Smooth muscle cell (in vitro differentiated cells): ENCODE data around the gene HSP90B1. TPM values are rescaled to one million over a fixed set of nuclear protein-coding genes. Genes with fewer than 3 reads are reported as not detected.

Experiments used
- DNase-seq: peaks from one replicate; lab custom pipeline; 2025; ENCODE audit not compliant: unreplicated experiment; lab: John Stamatoyannopoulos, UW
- H2AFZ ChIP-seq: fragments of 200-600 bp; sonication (generic); 2 replicates; pipeline ENCODE4 v1.6.0; 2016; ENCODE audit warnings: antibody characterized with exemption, low read depth, mild to moderate bottlenecking
- H3F3A ChIP-seq: fragments of 200-600 bp; sonication (generic); 2 replicates; pipeline ENCODE4 v1.6.0; 2017; ENCODE audit warnings: antibody characterized with exemption, low read depth
- H3K27ac ChIP-seq: fragments of 200-600 bp; sonication (generic); 2 replicates; pipeline ENCODE4 v1.5.1; 2016; ENCODE audit warnings: low read depth, mild to moderate bottlenecking
- H3K27me3 ChIP-seq: fragments of 200-600 bp; sonication (generic); 2 replicates; pipeline ENCODE4 v1.6.1; 2016; ENCODE audit warnings: low read depth, mild to moderate bottlenecking
- H3K36me3 ChIP-seq: fragments of 200-600 bp; sonication (generic); 2 replicates; pipeline ENCODE4 v1.5.1; 2016; ENCODE audit warnings: low read depth
- H3K4me1 ChIP-seq: fragments of 200-600 bp; sonication (generic); 2 replicates; pipeline ENCODE4 v1.5.1; 2016; ENCODE audit warnings: low read depth
- H3K4me2 ChIP-seq: fragments of 200-600 bp; sonication (generic); 2 replicates; pipeline ENCODE4 v1.6.0; 2016; ENCODE audit warnings: mild to moderate bottlenecking
- H3K4me3 ChIP-seq: fragments of 200-600 bp; sonication (generic); 2 replicates; pipeline ENCODE4 v1.5.1; 2016; ENCODE audit warnings: mild to moderate bottlenecking
- H3K79me2 ChIP-seq: fragments of 200-600 bp; sonication (generic); 2 replicates; pipeline ENCODE4 v1.6.0; 2016; ENCODE audit warnings: low read depth, mild to moderate bottlenecking
- H3K9ac ChIP-seq: fragments of 200-600 bp; sonication (generic); 2 replicates; pipeline ENCODE4 v1.6.0; 2016; ENCODE audit warnings: low read depth
- H3K9me3 ChIP-seq: fragments of 200-600 bp; sonication (generic); replicated peaks from 2 replicates; pipeline ENCODE4 v1.5.1; 2016; ENCODE audit warnings: low read depth
- H4K20me1 ChIP-seq: fragments of 200-600 bp; sonication (generic); 2 replicates; pipeline ENCODE4 v1.6.0; 2016; ENCODE audit warnings: low read depth
- CTCF ChIP-seq: fragments of 200-600 bp; sonication (generic); IDR thresholded peaks from 2 replicates; pipeline ENCODE4 v1.5.1; 2017; ENCODE audit warnings: borderline replicate concordance, mild to moderate bottlenecking, antibody characterized with exemption; ENCODE audit not compliant: insufficient read depth, poor library complexity, severe bottlenecking
- WGBS: methylation state at CpG from one replicate; pipeline ENCODE4 v1.1.7; 2016; ENCODE audit warnings: low lambda C conversion rate; 5-methylcytosine and 5-hydroxymethylcytosine counted together
- polyA plus RNA-seq: library from polyadenylated mRNA; unstranded; fragments of >200 nt; fragmentation: Nextera tagmentation; extraction: Ambion mirVana; gene quantifications from 2 replicates; pipeline ENCODE4 v1.2.1, GENCODE V29; 2016
- total RNA-seq: library from RNA; depleted of rRNA; stranded (reverse); fragments of >200 nt; gene quantifications from 2 replicates; pipeline ENCODE4 v1.2.3, GENCODE V29; 2014

The HSP90B1 gene
- total and polyA plus RNA-seq, 2 experiments from 2014 or later: 908 to 1,047 TPM

- Histone ChIP-seq H3K4me3 (no peak overlapping the region), H3K79me2 (no peaks in the 10 kb centered on the region), H3K36me3 (no peaks in the 10 kb centered on the region), H3F3A (no peaks in the 10 kb centered on the region), H4K20me1 (no peaks in the 10 kb centered on the region), H3K27me3 (no peaks in the 10 kb centered on the region), H3K9me3 (no peaks in the 10 kb centered on the region), H3K27ac (no peak overlapping the region), H3K4me2 (no peak overlapping the region), H3K4me1 (no peaks in the 10 kb centered on the region), H3K9ac (no peak overlapping the region), H2AFZ (no peak overlapping the region)
- WGBS: 87% methylated on average over 3 of the region's 3 CpGs
- no peak for TF ChIP-seq CTCF
- no peak for DNase-seq
Observed at GRCh38 chr12:103913100-103913499, 17.1 kb upstream of the HSP90B1 start.

GRCh38 chr12:103915306-103915705, 14.9 kb upstream of the HSP90B1 start:
- Histone ChIP-seq H3K79me2 (no peaks in the 10 kb centered on the region), H2AFZ (no peak overlapping the region)
- no peak for DNase-seq

GRCh38 chr12:103917873-103918272, 12.3 kb upstream of the HSP90B1 start:
- H3K4me1 ChIP-seq: no peaks in the 10 kb centered on the region
- no peaks in the 10 kb centered on the region for H3K9me3 ChIP-seq
- no peaks in the 10 kb centered on the region for H3F3A ChIP-seq
- no peak overlapping the region for H3K4me2 ChIP-seq
- no peak overlapping the region for H3K4me3 ChIP-seq
- no peaks in the 10 kb centered on the region for H3K79me2 ChIP-seq
- H4K20me1 ChIP-seq: no peaks in the 10 kb centered on the region
- no peak for DNase-seq
- H3K9ac ChIP-seq: no peak overlapping the region
- WGBS: 87% methylated on average over 3 of the region's 3 CpGs
- no peaks in the 10 kb centered on the region for H3K36me3 ChIP-seq
- H3K27me3 ChIP-seq: no peaks in the 10 kb centered on the region
- no peak overlapping the region for H2AFZ ChIP-seq
- H3K27ac ChIP-seq: no peak overlapping the region
- TF ChIP-seq CTCF: no peak

More at GRCh38 chr12:103915306-103915705, 14.9 kb upstream of the HSP90B1 start:
- no peak overlapping the region for H3K4me3 ChIP-seq
- no peaks in the 10 kb centered on the region for H3K36me3 ChIP-seq
- H3F3A ChIP-seq: no peaks in the 10 kb centered on the region
- H3K4me2 ChIP-seq: no peak overlapping the region
- WGBS: 76% methylated on average over 8 of the region's 8 CpGs
- no peak for TF ChIP-seq CTCF
- no peaks in the 10 kb centered on the region for H4K20me1 ChIP-seq
- no peaks in the 10 kb centered on the region for H3K9me3 ChIP-seq
- no peaks in the 10 kb centered on the region for H3K4me1 ChIP-seq
- H3K27ac ChIP-seq: no peak overlapping the region
- H3K27me3 ChIP-seq: no peaks in the 10 kb centered on the region
- H3K9ac ChIP-seq: no peak overlapping the region
